ENCODE measurements around the gene SLC6A6.

GRCh38 chr3:14503033-14503705 lies 100.8 kb downstream of the SLC6A6 start:
- TF ChIP-seq CTCF (IDR thresholded peaks at IDR 0.05 in 2 of 3, conservative IDR thresholded peaks at IDR 0.05 in 1 of 3; ENCODE audit: control insufficient read depth in 2 of 3, extremely low read depth in 1 of 3, insufficient read depth in 1 of 3, low read depth in 3 of 3, low read length in 3 of 3) = no peak
- no peak for TF ChIP-seq BHLHE40 (IDR thresholded peaks at IDR 0.05; ENCODE audit: borderline replicate concordance in 1 of 2, low read depth in 2 of 2, low read length in 1 of 2)
- no peak for TF ChIP-seq POLR2A (IDR thresholded peaks at IDR 0.05; ENCODE audit: low read depth, low read length)

All from GM12878 (cell line).